SK-N-SH treated with all-trans-retinoic acid at 6 μM for 48 hours (cell line): ENCODE results near the gene NUDT1.

Experiments
- ARNTL ChIP-seq: fragments of 450-650 bp; formaldehyde crosslinking; IDR thresholded peaks from 2 replicates; pipeline ENCODE4 v1.5.0; 2020; ENCODE audit warnings: low read depth, mild to moderate bottlenecking, moderate library complexity, borderline replicate concordance
- BACH2 ChIP-seq: fragments of 250-450 bp; sonication (Bioruptor Pico); IDR thresholded peaks from 2 replicates; pipeline ENCODE4 v1.9.0; 2021; ENCODE audit warnings: mild to moderate bottlenecking, borderline replicate concordance
- OSR1 ChIP-seq: fragments of 250-450 bp; sonication (Bioruptor Pico); IDR thresholded peaks from 2 replicates; pipeline ENCODE4 v1.8.0; 2022; ENCODE audit warnings: moderate library complexity, mild to moderate bottlenecking, inconsistent platforms
- RARB ChIP-seq: fragments of 250-450 bp; sonication (Bioruptor Pico); IDR thresholded peaks from 2 replicates; pipeline ENCODE4 v1.8.0; 2021; ENCODE audit warnings: mild to moderate bottlenecking, moderate library complexity
- SNAI2 ChIP-seq: fragments of 250-450 bp; sonication (Bioruptor Pico); IDR thresholded peaks from 2 replicates; pipeline ENCODE4 v1.5.0; 2020; ENCODE audit warnings: mild to moderate bottlenecking, moderate library complexity
- ZFP30 ChIP-seq: fragments of 450-650 bp; formaldehyde crosslinking; IDR thresholded peaks from 2 replicates; pipeline ENCODE4 v1.5.0; 2022; ENCODE audit warnings: mild to moderate bottlenecking, moderate library complexity
- ZNF565 ChIP-seq: fragments of 450-650 bp; formaldehyde crosslinking; conservative IDR thresholded peaks from 2 replicates; pipeline ENCODE4 v1.5.0; 2020; ENCODE audit warnings: low read depth, mild to moderate bottlenecking, moderate library complexity
- TF ChIP-seq, protein P1 (sequence below): fragments of 250-450 bp; sonication (Bioruptor Pico); IDR thresholded peaks from 2 replicates; pipeline ENCODE4 v1.8.0; 2020; ENCODE audit warnings: mild to moderate bottlenecking, moderate library complexity, borderline replicate concordance

DNA sequence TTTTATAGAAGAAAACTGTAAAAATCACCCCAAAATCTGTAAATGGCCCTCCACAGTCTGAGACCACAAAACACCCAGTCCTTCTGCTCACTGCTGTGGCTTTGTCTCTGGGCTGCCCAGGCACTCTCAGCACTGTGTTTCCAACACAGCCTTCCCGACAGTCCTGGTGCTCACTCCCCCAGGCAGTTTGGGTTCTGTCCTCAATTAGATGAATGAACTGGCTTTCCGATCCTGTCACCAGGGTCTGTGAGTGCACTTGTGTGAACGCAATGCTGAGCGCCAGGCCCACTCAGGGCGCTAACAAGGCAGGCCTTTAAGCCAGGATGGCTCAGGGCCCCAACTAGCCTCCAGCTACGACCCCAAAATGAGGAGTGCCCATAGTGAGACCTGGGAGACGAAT lies 12.6 kb upstream of the NUDT1 start:
- TF ChIP-seq OSR1 (CRISPR knock-in tag) (no peak), ARNTL (CRISPR knock-in tag) (no peak), BACH2 (CRISPR knock-in tag) (no peak), RARB (CRISPR knock-in tag) (no peak), SNAI2 (CRISPR knock-in tag) (no peak), ZNF565 (CRISPR knock-in tag) (no peak), ZFP30 (CRISPR knock-in tag) (no peak)
- TF ChIP-seq, protein P1, sequence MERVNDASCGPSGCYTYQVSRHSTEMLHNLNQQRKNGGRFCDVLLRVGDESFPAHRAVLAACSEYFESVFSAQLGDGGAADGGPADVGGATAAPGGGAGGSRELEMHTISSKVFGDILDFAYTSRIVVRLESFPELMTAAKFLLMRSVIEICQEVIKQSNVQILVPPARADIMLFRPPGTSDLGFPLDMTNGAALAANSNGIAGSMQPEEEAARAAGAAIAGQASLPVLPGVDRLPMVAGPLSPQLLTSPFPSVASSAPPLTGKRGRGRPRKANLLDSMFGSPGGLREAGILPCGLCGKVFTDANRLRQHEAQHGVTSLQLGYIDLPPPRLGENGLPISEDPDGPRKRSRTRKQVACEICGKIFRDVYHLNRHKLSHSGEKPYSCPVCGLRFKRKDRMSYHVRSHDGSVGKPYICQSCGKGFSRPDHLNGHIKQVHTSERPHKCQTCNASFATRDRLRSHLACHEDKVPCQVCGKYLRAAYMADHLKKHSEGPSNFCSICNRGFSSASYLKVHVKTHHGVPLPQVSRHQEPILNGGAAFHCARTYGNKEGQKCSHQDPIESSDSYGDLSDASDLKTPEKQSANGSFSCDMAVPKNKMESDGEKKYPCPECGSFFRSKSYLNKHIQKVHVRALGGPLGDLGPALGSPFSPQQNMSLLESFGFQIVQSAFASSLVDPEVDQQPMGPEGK, result no peak
